Hematopoietic multipotent progenitor cell (in vitro differentiated cells): ENCODE data around the gene GPATCH1. TPM values are rescaled to one million over a fixed set of nuclear protein-coding genes. Genes with fewer than 3 reads are reported as not detected.
"Not testable (repeated sequence)": the region's sequence is repeated elsewhere in the genome, so short reads cannot be mapped to it uniquely, and the experiment has no call there.

ENCODE experiments used
- DNase-seq, 3 donors: peaks; one replicate each; pipeline ENCODE4 v3.0.0-alpha.2; 2011 to 2015; ENCODE audit warnings: low read depth in 2 of 3, low spot score in 2 of 3
- total RNA-seq: library from RNA; depleted of rRNA; stranded (reverse); fragments of >200 nt; gene quantifications from one replicate; pipeline ENCODE4 v1.2.3, GENCODE V29; 2012

Gene GPATCH1
- total RNA-seq, 1 donor: 6.2 TPM

- no peak for DNase-seq
Observed at GRCh38 chr19:33110137-33110910, 29.3 kb downstream of the GPATCH1 start.

- DNase-seq: no peak
Observed at GRCh38 chr19:33111587-33111986, 30.6 kb downstream of the GPATCH1 start.

GRCh38 chr19:33114312-33114711, 33.3 kb downstream of the GPATCH1 start:
- DNase-seq: no peak

- no peak for DNase-seq
Observed at GRCh38 chr19:33117501-33117900, 36.5 kb downstream of the GPATCH1 start.

GRCh38 chr19:33118643-33119042, 37.7 kb downstream of the GPATCH1 start:
- no peak for DNase-seq

GRCh38 chr19:33124207-33125098, 43.5 kb downstream of the GPATCH1 start:
- peak in 1 of 3 donors; percentile 66 for DNase-seq

- peak; percentile 43 to 76 (median 54) for DNase-seq
Observed at GRCh38 chr19:33125929-33126388, 45.0 kb downstream of the GPATCH1 start.

GRCh38 chr19:33126712-33127111, 45.7 kb downstream of the GPATCH1 start:
- not testable (repeated sequence) for DNase-seq

- no peak for DNase-seq
Observed at GRCh38 chr19:33129901-33130300, 48.9 kb downstream of the GPATCH1 start.

- no peak for DNase-seq
Observed at GRCh38 chr19:33130433-33130832, 49.5 kb downstream of the GPATCH1 start.

- no peak for DNase-seq
Observed at GRCh38 chr19:33132021-33132420, 51.0 kb downstream of the GPATCH1 start, which contains the start of gene WDR88. Gene WDR88, plus strand, starts transcription at chr19:33132114. Its CDS starts 56 bp downstream, at chr19:33132170.

- DNase-seq: no peak
Observed at GRCh38 chr19:33132425-33132824, 51.4 kb downstream of the GPATCH1 start.

GRCh38 chr19:33133438-33134031, 52.6 kb downstream of the GPATCH1 start:
- DNase-seq: no peak

- peak in 1 of 3 donors; percentile 27 for DNase-seq
Observed at GRCh38 chr19:33134571-33135041, 53.6 kb downstream of the GPATCH1 start.

GRCh38 chr19:33139165-33139564, 58.2 kb downstream of the GPATCH1 start:
- no peak for DNase-seq

GRCh38 chr19:33143897-33144405, 63.0 kb downstream of the GPATCH1 start:
- peak; percentile 49 to 67 (median 56) for DNase-seq

GRCh38 chr19:33146209-33146608, 65.2 kb downstream of the GPATCH1 start:
- DNase-seq: no peak

- no peak for DNase-seq
Observed at GRCh38 chr19:33147538-33147937, 66.6 kb downstream of the GPATCH1 start.

GRCh38 chr19:33150852-33151518, 70.0 kb downstream of the GPATCH1 start:
- no peak for DNase-seq

GRCh38 chr19:33152176-33152575, 71.2 kb downstream of the GPATCH1 start:
- DNase-seq: no peak
